Central memory CD8-positive, alpha-beta T cell (primary cell): Measurements from ENCODE around the gene CDC42BPA.
A peak's percentile ranks its signal among the peaks of the same experiment; 100 is the strongest.

Source experiments
- ATAC-seq: fragments of 150-1000 bp; cut with Tn5 transposase; replicated peaks from 2 replicates; pipeline ENCODE4 v1.10.0; 2022; ENCODE audit warnings: mild to moderate bottlenecking, moderate FRiP score, moderate number of reproducible peaks; ENCODE audit not compliant: poor library complexity, severe bottlenecking; ENCODE audit errors: extremely low read depth
- DNase-seq, 2 donors: peaks; one replicate each; pipeline ENCODE4 v3.0.0; 2021; ENCODE audit warnings: low spot score in 2 of 2
- H3K27ac Mint-ChIP-seq: one replicate; pipeline ENCODE4 v1.8.0; 2022; ENCODE audit warnings: low read depth, mild to moderate bottlenecking, moderate library complexity, mixed read lengths
- H3K27me3 Mint-ChIP-seq: one replicate; pipeline ENCODE4 v1.8.0; 2022; ENCODE audit warnings: mixed read lengths
- H3K36me3 Mint-ChIP-seq: one replicate; pipeline ENCODE4 v1.8.0; 2022; ENCODE audit warnings: mild to moderate bottlenecking, moderate library complexity, mixed read lengths; ENCODE audit not compliant: insufficient read depth
- H3K4me1 Mint-ChIP-seq: one replicate; pipeline ENCODE4 v1.8.0; 2022; ENCODE audit warnings: mixed read lengths
- H3K4me3 Mint-ChIP-seq: one replicate; pipeline ENCODE4 v1.8.0; 2022; ENCODE audit warnings: mild to moderate bottlenecking, moderate library complexity, mixed read lengths
- H3K9me3 Mint-ChIP-seq: one replicate; pipeline ENCODE4 v1.8.0; 2022; ENCODE audit warnings: mixed read lengths

The CDC42BPA gene

DNA sequence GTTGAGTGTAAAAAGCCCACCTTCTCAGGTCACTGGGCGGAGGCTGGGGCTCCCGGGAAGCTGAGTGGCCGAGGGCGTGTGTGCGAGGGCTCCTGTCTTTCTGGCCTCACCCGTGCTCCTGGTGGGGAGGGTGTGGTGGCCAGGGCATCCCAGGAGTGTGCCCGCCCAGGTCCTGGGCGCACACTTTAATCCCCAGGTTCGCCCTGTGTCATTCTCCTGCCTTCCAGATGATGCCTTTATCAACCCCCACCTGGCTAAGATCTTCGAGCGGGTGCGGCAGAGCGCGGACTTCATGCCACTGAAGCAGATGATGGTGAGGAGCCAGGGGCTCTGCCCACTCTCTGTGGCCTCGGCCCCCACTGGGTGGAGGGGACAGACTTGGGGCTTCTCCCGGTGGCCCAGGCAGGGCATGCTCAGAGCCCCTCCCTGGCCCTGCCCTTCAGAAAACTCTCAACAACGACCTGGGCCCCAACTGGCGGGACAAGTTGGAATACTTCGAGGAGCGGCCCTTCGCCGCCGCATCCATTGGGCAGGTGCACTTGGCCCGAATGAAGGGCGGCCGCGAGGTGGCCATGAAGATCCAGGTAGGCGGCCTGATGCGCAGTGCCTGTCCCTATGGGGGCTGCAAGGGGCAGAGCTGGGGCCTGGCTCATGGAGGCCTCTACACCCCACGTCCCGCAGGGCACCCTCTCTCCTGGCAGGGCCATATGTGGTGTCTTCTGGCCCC, 335.7 kb downstream of the CDC42BPA start:
- Mint-ChIP-seq H3K36me3 (peaks cover 11% of the 10 kb centered on the region), H3K9me3 (no peaks in the 10 kb centered on the region), H3K27ac (no peak overlapping the region)

GRCh38 chr1:226981838-226982237, 336.5 kb downstream of the CDC42BPA start:
- ATAC-seq (no peak), DNase-seq (no peak)
- H3K9me3 Mint-ChIP-seq, result no peaks in the 10 kb centered on the region
- H3K27me3 Mint-ChIP-seq, result no peaks in the 10 kb centered on the region
- H3K4me3 Mint-ChIP-seq, result no peak overlapping the region
- no peaks in the 10 kb centered on the region for H3K4me1 Mint-ChIP-seq
- peaks cover 8% of the 10 kb centered on the region for H3K36me3 Mint-ChIP-seq
- H3K27ac Mint-ChIP-seq, result no peak overlapping the region

More for the DNA sequence above, 335.7 kb downstream of the CDC42BPA start:
- Mint-ChIP-seq H3K27me3 (no peaks in the 10 kb centered on the region), H3K4me1 (no peaks in the 10 kb centered on the region), H3K4me3 (no peak overlapping the region)
- ATAC-seq, result no peak
- DNase-seq, result no peak

- no peaks in the 10 kb centered on the region for H3K9me3 Mint-ChIP-seq
- peaks cover 8% of the 10 kb centered on the region for H3K36me3 Mint-ChIP-seq
- no peak overlapping the region for H3K4me3 Mint-ChIP-seq
- ATAC-seq (no peak), DNase-seq (no peak)
- H3K27me3 Mint-ChIP-seq, result no peaks in the 10 kb centered on the region
- no peaks in the 10 kb centered on the region for H3K4me1 Mint-ChIP-seq
- H3K27ac Mint-ChIP-seq, result no peak overlapping the region
Observed at GRCh38 chr1:226981386-226981817, 336.9 kb downstream of the CDC42BPA start.

DNA sequence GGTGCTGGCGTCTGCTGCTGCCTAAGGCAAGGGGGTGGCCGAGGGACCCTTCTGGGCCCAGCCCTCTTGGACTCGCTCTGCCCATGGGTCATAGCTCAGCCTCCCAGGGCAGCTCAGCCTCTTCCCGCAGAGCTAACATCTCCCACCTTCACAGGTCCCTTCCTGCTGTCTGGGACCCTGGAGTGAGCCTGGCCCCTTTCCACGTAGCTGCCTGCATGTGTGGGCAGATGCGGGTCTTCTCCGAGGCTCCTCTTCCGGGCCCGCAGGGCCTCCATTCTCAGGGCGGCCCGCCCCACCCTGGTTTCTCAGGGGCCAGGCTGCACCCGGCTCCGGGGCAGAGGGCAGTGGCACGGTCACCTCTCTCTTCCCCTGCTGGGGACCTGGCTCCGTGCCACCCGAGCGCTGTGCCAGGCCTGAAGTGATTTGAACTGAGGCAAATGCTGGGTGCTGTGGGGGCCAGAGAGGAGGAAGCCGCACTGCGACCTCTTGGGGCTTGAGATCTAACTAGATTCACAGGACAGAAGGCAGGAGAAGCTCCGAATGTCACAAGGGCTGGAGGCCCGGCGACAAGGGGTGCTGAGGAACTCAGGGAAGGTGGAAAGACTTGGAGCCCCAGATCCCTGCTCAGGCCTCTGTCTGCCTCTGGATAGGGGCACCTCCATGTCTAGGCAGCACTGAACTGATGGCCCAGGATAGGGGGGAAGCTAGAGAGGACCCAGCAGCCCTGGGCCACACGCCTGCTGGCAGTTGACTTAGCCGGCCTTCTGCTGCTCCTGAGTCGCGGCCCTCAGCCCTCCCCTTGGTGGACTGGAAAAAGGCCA, 337.5 kb downstream of the CDC42BPA start:
- H3K9me3 Mint-ChIP-seq, result no peaks in the 10 kb centered on the region
- ATAC-seq, result no peak
- no peaks in the 10 kb centered on the region for H3K4me1 Mint-ChIP-seq
- no peak overlapping the region for H3K27ac Mint-ChIP-seq
- no peak overlapping the region for H3K4me3 Mint-ChIP-seq
- no peaks in the 10 kb centered on the region for H3K27me3 Mint-ChIP-seq
- peaks cover 7% of the 10 kb centered on the region for H3K36me3 Mint-ChIP-seq
- DNase-seq, result no peak

DNA sequence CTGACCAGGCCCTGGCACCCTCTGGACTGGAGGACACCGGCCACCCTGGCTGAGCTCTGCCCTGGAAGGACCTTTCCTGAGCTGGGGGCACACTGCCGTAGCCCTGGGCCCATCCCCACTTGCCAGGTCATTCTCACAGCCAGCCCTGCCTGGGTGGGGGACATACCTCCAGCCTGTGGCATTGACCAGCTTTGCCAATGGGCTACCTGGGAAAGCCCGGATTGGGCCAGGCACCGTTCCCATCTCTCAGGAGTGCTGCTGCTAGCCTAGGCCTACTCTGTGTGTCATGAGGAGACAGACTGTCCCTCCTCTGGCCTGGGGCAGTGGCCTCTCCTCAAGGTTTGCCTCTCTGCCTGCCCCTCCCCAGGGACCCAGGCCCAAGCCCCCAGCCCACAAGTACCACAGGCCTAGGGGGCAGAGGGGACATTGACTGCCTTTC, 338.2 kb downstream of the CDC42BPA start:
- Mint-ChIP-seq H3K4me1 (no peaks in the 10 kb centered on the region), H3K27ac (no peak overlapping the region), H3K9me3 (no peaks in the 10 kb centered on the region), H3K27me3 (no peaks in the 10 kb centered on the region), H3K36me3 (peaks cover 7% of the 10 kb centered on the region), H3K4me3 (no peak overlapping the region)
- ATAC-seq (peak; percentile 14), DNase-seq (no peak)

DNA sequence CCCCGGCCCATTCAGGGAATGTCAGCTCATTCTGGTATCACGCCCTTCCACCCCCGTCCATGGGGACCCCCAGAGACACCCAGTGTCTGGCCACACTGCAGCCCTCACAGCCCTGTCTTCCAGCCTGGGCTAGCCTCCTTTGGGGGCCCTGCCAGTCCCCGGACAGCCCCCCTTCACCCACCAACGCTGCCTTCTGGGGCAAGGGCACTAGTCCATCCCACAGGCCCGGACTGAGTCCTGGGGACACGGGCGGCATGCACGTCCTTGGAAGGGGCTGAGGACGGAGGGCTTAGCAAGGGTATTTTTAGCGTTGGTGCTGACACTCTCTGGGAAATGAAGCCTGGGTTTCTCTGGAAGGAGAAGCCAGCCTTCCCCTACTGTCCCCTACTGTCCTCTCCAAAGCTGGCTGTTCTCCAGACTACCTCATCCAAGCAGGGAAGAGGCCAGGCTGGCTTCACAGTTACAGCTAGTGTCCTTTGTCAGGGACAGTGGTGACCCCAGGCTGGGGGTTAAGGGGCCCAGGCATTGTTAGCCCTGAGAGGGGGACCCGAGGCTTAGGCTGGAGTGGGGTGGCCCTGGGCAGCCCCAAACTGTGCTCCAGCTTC, 338.7 kb downstream of the CDC42BPA start:
- ATAC-seq, result no peak
- Mint-ChIP-seq H3K9me3 (no peaks in the 10 kb centered on the region), H3K27me3 (no peaks in the 10 kb centered on the region), H3K36me3 (peaks cover 9% of the 10 kb centered on the region), H3K4me3 (no peak overlapping the region), H3K27ac (no peak overlapping the region), H3K4me1 (no peaks in the 10 kb centered on the region)
- no peak for DNase-seq

DNA sequence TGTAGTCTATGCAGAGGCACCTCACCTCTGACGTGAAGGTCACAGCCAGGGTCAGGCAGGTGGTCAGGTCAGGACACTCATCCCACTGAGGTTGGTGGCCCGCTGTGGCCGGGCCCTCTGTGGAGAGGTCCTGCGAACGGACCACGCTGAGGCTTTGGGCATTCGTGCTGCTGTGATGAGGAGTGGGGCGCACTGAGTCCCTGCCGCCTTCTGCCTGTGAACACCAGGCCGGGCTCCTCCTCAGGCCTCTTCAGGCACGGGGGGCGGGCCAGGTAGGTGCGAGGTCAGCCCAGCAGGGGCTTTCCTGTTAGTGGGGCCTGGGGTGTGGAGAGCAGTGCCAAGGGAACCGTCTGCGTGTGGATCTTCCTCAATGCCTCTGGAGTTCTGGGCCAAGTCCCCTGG, 339.2 kb downstream of the CDC42BPA start:
- ATAC-seq (no peak), DNase-seq (no peak)
- Mint-ChIP-seq H3K27ac (no peak overlapping the region), H3K27me3 (no peaks in the 10 kb centered on the region), H3K4me1 (no peaks in the 10 kb centered on the region), H3K4me3 (no peak overlapping the region), H3K9me3 (no peaks in the 10 kb centered on the region), H3K36me3 (peaks cover 9% of the 10 kb centered on the region)

DNA sequence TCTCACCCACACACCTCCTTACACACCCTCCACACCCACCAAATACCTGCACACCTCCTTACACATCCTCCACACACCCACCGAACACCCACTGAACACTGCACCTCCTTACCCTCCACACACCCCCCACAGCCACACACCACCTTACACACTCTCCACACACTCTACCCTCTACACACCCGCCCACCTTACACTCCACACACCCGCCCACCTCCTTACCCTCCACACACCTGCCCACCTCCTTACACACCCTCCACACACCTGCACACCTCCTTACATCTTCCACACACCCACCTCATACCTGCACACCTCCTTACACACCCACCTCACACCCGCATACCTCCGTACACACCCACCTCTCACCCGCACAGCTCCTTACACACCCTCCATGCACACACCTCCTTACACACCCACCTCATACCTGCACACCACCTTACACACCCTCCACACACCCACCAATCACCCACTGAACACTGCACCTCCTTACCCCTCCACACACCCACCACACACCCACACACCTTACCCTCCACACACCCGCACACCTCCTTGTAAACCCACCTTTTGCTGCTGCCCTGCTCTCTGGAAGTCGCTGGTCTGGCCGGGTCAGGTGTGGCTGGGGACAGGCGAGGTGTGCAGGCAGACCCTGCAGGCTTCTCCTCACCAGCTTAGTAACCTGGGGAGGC, 339.7 kb downstream of the CDC42BPA start:
- Mint-ChIP-seq H3K4me3 (no peak overlapping the region), H3K36me3 (peaks cover 11% of the 10 kb centered on the region), H3K4me1 (no peaks in the 10 kb centered on the region), H3K27ac (no peak overlapping the region), H3K9me3 (no peaks in the 10 kb centered on the region), H3K27me3 (no peaks in the 10 kb centered on the region)
- ATAC-seq (no peak), DNase-seq (no peak)

GRCh38 chr1:226977643-226978431, 340.5 kb downstream of the CDC42BPA start:
- no peak for DNase-seq
- Mint-ChIP-seq H3K36me3 (peaks cover 11% of the 10 kb centered on the region), H3K9me3 (no peaks in the 10 kb centered on the region), H3K27ac (no peak overlapping the region), H3K27me3 (no peaks in the 10 kb centered on the region), H3K4me1 (no peaks in the 10 kb centered on the region), H3K4me3 (no peak overlapping the region)
- no peak for ATAC-seq

- Mint-ChIP-seq H3K27me3 (no peaks in the 10 kb centered on the region), H3K9me3 (no peaks in the 10 kb centered on the region), H3K36me3 (peaks cover 11% of the 10 kb centered on the region), H3K27ac (no peak overlapping the region), H3K4me3 (no peak overlapping the region), H3K4me1 (peaks cover under 1% of the 10 kb centered on the region)
- ATAC-seq (no peak), DNase-seq (no peak)
Observed at GRCh38 chr1:226976978-226977642, 341.2 kb downstream of the CDC42BPA start.

GRCh38 chr1:226976276-226976977, 341.9 kb downstream of the CDC42BPA start:
- peaks cover 6% of the 10 kb centered on the region for H3K4me1 Mint-ChIP-seq
- no peak overlapping the region for H3K27ac Mint-ChIP-seq

More at GRCh38 chr1:226976276-226976977, 341.9 kb downstream of the CDC42BPA start:
- Mint-ChIP-seq H3K4me3 (no peak overlapping the region), H3K9me3 (peaks cover 7% of the 10 kb centered on the region), H3K36me3 (peaks cover 12% of the 10 kb centered on the region), H3K27me3 (no peaks in the 10 kb centered on the region)
- ATAC-seq (no peak), DNase-seq (no peak)
